ENCODE results near the gene CCNT1. TPM values are rescaled to one million over a fixed set of nuclear protein-coding genes. Genes with fewer than 3 reads are reported as not detected.

Gene CCNT1
- total and polyA plus RNA-seq, 2 of the 4 experiments (the other 2 are of a cell fraction) = 9.0 to 74.0 TPM

DNA sequence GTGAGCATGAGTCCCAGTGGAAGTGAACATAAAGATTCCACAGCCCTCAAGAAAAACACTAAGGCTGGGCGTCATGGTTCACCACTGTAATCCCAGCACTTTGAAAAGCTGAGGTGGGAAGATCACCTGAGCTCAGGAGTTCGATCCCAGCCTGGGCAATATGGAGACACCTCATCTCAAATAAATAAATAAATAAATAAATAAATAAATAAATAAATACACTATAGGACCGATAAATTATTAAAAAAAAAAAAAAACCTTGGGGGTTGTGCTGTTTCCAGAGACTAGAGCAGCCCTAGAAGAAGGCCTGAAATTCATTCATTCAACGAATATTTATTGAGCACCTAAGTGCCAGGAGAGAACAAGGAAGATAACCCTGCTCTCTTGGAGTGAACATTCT is 33.0 kb downstream of the CCNT1 start:
- TF ChIP-seq, protein P1, sequence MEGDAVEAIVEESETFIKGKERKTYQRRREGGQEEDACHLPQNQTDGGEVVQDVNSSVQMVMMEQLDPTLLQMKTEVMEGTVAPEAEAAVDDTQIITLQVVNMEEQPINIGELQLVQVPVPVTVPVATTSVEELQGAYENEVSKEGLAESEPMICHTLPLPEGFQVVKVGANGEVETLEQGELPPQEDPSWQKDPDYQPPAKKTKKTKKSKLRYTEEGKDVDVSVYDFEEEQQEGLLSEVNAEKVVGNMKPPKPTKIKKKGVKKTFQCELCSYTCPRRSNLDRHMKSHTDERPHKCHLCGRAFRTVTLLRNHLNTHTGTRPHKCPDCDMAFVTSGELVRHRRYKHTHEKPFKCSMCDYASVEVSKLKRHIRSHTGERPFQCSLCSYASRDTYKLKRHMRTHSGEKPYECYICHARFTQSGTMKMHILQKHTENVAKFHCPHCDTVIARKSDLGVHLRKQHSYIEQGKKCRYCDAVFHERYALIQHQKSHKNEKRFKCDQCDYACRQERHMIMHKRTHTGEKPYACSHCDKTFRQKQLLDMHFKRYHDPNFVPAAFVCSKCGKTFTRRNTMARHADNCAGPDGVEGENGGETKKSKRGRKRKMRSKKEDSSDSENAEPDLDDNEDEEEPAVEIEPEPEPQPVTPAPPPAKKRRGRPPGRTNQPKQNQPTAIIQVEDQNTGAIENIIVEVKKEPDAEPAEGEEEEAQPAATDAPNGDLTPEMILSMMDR (conservative IDR thresholded peaks at IDR 0.05; ENCODE audit: low read depth, low read length) = no peak
- TF ChIP-seq CHD1 (IDR thresholded peaks at IDR 0.05; ENCODE audit: low read depth, low read length) (no peak), NFE2L2 (IDR thresholded peaks at IDR 0.05; ENCODE audit: low read depth, low read length) (no peak), FOS (IDR thresholded peaks at IDR 0.05; ENCODE audit: low read depth, low read length) (no peak)
- TF ChIP-seq, protein P2, sequence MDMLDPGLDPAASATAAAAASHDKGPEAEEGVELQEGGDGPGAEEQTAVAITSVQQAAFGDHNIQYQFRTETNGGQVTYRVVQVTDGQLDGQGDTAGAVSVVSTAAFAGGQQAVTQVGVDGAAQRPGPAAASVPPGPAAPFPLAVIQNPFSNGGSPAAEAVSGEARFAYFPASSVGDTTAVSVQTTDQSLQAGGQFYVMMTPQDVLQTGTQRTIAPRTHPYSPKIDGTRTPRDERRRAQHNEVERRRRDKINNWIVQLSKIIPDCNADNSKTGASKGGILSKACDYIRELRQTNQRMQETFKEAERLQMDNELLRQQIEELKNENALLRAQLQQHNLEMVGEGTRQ (IDR thresholded peaks at IDR 0.05; ENCODE audit: low read depth, low read length) = no peak
- no peaks in the 10 kb centered on the region for H3K9me3 ChIP-seq (ENCODE audit: control insufficient read depth, insufficient read depth, low read length)
- no peak overlapping the region for H4K91ac ChIP-seq (ENCODE audit: insufficient read depth, low read depth, low read length)
- peaks cover 11% of the 10 kb centered on the region for H3K9me1 ChIP-seq (ENCODE audit: insufficient read depth, low read length)
- no peak overlapping the region for H3K56ac ChIP-seq (ENCODE audit: extremely low read depth, insufficient read depth, low read length)
- H2BK15ac ChIP-seq (ENCODE audit: low read depth, low read length) = no peak overlapping the region
- intact Hi-C loops (cut with micrococcal nuclease) = loop anchor here (5.0 kb wide), 1 partner anchor 114 kb away; no protein-coding TSS in a partner anchor
- H3K4ac ChIP-seq (ENCODE audit: low read depth, low read length) = no peak overlapping the region
- no peak overlapping the region for H3K9ac ChIP-seq (ENCODE audit: low read depth, low read length)
- no peak overlapping the region for H2AK5ac ChIP-seq (ENCODE audit: low read depth, low read length)
- H3K4me1 ChIP-seq (ENCODE audit: control insufficient read depth, insufficient read depth, low read length) = peaks cover 4% of the 10 kb centered on the region
- no peak overlapping the region for H4K8ac ChIP-seq (ENCODE audit: low read depth in 2 of 2, low read length in 2 of 2)
- H2AFZ ChIP-seq (replicated peaks; ENCODE audit: low read length, poor library complexity) = no peak overlapping the region
- peaks cover 14 to 28% of the 10 kb centered on the region in 2 experiments; a peak in 3 of 4 replicates for H3K79me1 ChIP-seq (ENCODE audit: low read depth in 1 of 2, low read length in 2 of 2)
- H3K27me3 ChIP-seq (ENCODE audit: control insufficient read depth, insufficient read depth, low read length) = no peaks in the 10 kb centered on the region
- CTCF ChIA-PET = no interaction called here
- dilution Hi-C loops (cut with HindIII; ENCODE audit: low sequenced_read_pairs, unreplicated experiment) = no loop called here
- no peak overlapping the region for H4K5ac ChIP-seq (ENCODE audit: low read depth, low read length)
- H2BK5ac ChIP-seq (ENCODE audit: low read depth, low read length, poor library complexity, severe bottlenecking) = no peak overlapping the region
- H3K4me2 ChIP-seq (ENCODE audit: low read depth, low read length) = no peak overlapping the region
- H4K20me1 ChIP-seq (ENCODE audit: insufficient read depth, low read length) = peaks cover 30% of the 10 kb centered on the region
- POLR2A ChIA-PET (ENCODE audit: unreplicated experiment) = no interaction called here
- no TSS peak for BruUV-seq (replicated peaks)
- H2BK20ac ChIP-seq (ENCODE audit: low read depth, low read length) = no peak overlapping the region
- peaks cover 17% of the 10 kb centered on the region for H3K36me3 ChIP-seq (ENCODE audit: control insufficient read depth, insufficient read depth, low read length)
- H3K18ac ChIP-seq (ENCODE audit: low read depth, low read length) = no peak overlapping the region
- H3K4me3 ChIP-seq (ENCODE audit: insufficient read depth, low read depth, low read length) = no peak overlapping the region
- no CpG with 5 or more reads among the region's 4 CpGs for WGBS, 2 experiments (ENCODE audit: extremely low coverage in 2 of 2, insufficient read length in 1 of 2)
- H3K14ac ChIP-seq (replicated peaks; ENCODE audit: low read depth, low read length) = no peak overlapping the region
- no peak overlapping the region for H3K27ac ChIP-seq (ENCODE audit: insufficient read depth, low read length)
- H3K23ac ChIP-seq (ENCODE audit: low read depth, low read length) = no peak overlapping the region
- H2BK120ac ChIP-seq (ENCODE audit: low read depth, low read length) = no peak overlapping the region
- no peak overlapping the region for H2AK9ac ChIP-seq (replicated peaks; ENCODE audit: low read depth, low read length, poor library complexity)
- ATAC-seq (ENCODE audit: low read depth) (no peak), DNase-seq (no peak)
- in situ Hi-C loops (cut with MboI; ENCODE audit: low sequenced_read_pairs) = no loop called here
